LNCAP (cell line): ENCODE results near the gene ZNF664.

Experiments used
- CTCF ChIP-seq: fragments of 450-650 bp; IDR thresholded peaks from 2 replicates; pipeline ENCODE4 v1.5.1; 2017; ENCODE audit warnings: mild to moderate bottlenecking

The ZNF664 gene

GRCh38 chr12:123958876-123959275 is 14.1 kb upstream of the ZNF664 start:
- TF ChIP-seq CTCF = no peak

GRCh38 chr12:123960029-123960735 is 12.8 kb upstream of the ZNF664 start:
- no peak for TF ChIP-seq CTCF

GRCh38 chr12:123960856-123961255 is 12.2 kb upstream of the ZNF664 start:
- no peak for TF ChIP-seq CTCF

DNA sequence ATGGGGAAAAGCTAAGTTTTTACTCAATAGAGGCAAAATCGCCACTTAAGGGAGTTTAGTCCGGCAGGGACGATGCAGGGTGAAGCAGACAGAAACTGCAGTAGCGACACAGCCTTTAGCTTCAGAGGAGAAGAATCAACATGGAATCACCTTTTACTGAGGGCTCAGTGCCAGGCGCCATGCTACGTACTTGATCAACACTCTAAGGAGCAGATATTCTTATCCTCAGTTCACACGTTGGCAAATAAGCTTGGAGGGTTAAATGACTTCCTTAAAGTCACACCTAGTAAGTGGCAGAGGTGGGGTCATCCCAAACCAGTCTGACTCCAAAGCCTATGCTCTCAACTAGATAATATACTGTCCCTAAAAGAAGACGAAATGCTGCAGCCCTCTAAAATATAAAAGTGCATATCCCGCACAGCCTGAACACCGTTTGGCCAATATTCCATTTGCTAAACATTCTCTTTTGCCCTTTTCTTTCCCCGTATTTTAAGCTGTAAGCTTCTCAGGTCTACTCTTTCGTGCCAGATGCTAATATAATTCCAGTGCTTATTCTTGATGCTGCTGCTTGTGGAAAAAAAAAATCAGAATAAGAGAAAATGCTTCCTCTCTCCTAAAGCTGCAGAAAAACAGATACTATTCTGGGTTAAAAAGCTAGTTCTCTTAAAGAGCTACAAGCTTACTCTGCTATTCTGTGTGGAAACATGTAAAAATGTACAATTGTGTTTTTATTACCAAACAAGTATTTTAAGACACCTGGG is 11.2 kb upstream of the ZNF664 start:
- no peak for TF ChIP-seq CTCF

DNA sequence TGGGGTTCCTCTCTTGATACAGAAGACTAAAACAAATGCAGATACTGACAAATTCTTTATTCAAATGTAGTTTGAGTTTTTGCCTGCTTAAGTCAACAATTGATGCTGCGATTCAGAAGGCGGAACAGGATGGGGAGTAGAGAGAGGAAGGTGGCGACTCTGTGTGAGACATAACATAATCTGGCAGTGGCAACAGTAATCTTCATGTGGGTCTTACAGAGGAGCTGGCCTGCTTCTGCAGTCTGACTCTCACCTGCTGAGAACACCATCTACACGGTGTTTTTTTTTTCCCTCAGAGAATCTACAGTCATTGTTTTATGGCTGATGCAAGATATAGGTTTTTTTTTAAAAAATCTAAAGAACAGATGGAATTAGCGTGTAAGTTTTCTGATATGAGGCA is 10.5 kb upstream of the ZNF664 start:
- TF ChIP-seq CTCF = no peak

- no peak for TF ChIP-seq CTCF
Observed at GRCh38 chr12:123963821-123964220, 9.2 kb upstream of the ZNF664 start.

DNA sequence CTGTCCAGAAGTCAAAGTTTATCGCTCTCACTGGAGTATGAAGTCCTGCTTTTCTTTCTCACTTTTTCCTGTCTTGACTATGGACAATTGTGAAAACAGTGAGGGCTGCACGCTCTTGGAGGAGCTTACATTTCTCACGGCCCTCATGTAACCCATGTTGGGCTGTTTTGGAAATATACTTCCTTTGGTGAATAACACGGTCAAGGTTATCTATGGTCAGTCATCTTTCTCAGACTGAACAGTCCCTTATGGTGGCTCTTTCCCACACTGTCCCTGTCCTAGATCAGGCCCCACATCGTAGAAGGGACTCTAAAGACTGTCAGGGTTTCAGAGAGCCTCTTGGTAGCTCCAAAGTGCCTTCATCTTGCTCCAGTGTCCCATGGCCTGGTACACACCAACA is 7.6 kb upstream of the ZNF664 start:
- TF ChIP-seq CTCF = no peak
